Neural cell (in vitro differentiated cells): ENCODE data around the gene PLCH1. TPM values are rescaled to one million over a fixed set of nuclear protein-coding genes. Genes with fewer than 3 reads are reported as not detected.

Experiments
- H2AFZ ChIP-seq: fragments of 200-600, 300-800 bp; sonication (generic), shearing (Covaris generic); 2 replicates; pipeline ENCODE4 v1.6.0; 2014; ENCODE audit warnings: low read depth, mild to moderate bottlenecking, antibody characterized with exemption, low read length, moderate library complexity
- H3F3A ChIP-seq: fragments of 200-600 bp; shearing (Covaris generic); 2 replicates; pipeline ENCODE4 v1.6.1; 2016; ENCODE audit warnings: mild to moderate bottlenecking, moderate library complexity, mixed read lengths, antibody characterized with exemption, low read length; ENCODE audit not compliant: insufficient read depth, poor library complexity, severe bottlenecking
- H3K27ac ChIP-seq: fragments of 200-600, 300-800 bp; sonication (generic), shearing (Covaris generic); 2 replicates; pipeline ENCODE4 v1.5.1; 2014; ENCODE audit warnings: mild to moderate bottlenecking, low read length, moderate library complexity
- H3K27me3 ChIP-seq: fragments of 300-800, 200-600 bp; sonication (generic), shearing (Covaris generic); 2 replicates; pipeline ENCODE4 v1.6.0; 2014; ENCODE audit warnings: mild to moderate bottlenecking, low read depth, low read length, moderate library complexity; ENCODE audit not compliant: insufficient read depth
- H3K36me3 ChIP-seq: fragments of 300-800, 200-600 bp; sonication (generic), shearing (Covaris generic); 2 replicates; pipeline ENCODE4 v1.5.1; 2014; ENCODE audit warnings: mild to moderate bottlenecking, antibody characterized with exemption, low read length, moderate library complexity; ENCODE audit not compliant: insufficient read depth
- H3K4me2 ChIP-seq: fragments of 300-800, 200-600 bp; sonication (generic), shearing (Covaris generic); 2 replicates; pipeline ENCODE4 v1.6.0; 2014; ENCODE audit warnings: mild to moderate bottlenecking, low read length
- H3K4me3 ChIP-seq: fragments of 300-800, 200-600 bp; sonication (generic), shearing (Covaris generic); 2 replicates; pipeline ENCODE4 v1.5.1; 2014; ENCODE audit warnings: mild to moderate bottlenecking, low read length, moderate library complexity
- H3K79me2 ChIP-seq: fragments of 200-600 bp; shearing (Covaris generic); replicated peaks from 2 replicates; pipeline ENCODE4 v1.6.0; 2014; ENCODE audit warnings: mild to moderate bottlenecking, low read length, moderate library complexity; ENCODE audit not compliant: insufficient read depth
- H3K9ac ChIP-seq: fragments of 300-800, 200-600 bp; sonication (generic), shearing (Covaris generic); 2 replicates; pipeline ENCODE4 v1.6.1; 2016; ENCODE audit warnings: mild to moderate bottlenecking, low read length, mixed read lengths
- H3K9me2 ChIP-seq: fragments of 200-600 bp; shearing (Covaris generic); 2 replicates; pipeline ENCODE4 v1.6.1; 2016; ENCODE audit warnings: mild to moderate bottlenecking, low read length, mixed read lengths; ENCODE audit not compliant: insufficient read depth
- H3K9me3 ChIP-seq: fragments of 200-600, 300-800 bp; sonication (generic), shearing (Covaris generic); 2 replicates; pipeline ENCODE4 v1.6.1; 2016; ENCODE audit warnings: mild to moderate bottlenecking, mixed run types, low read length, moderate library complexity, mixed read lengths
- H4K20me1 ChIP-seq: fragments of 200-600 bp; shearing (Covaris generic); 2 replicates; pipeline ENCODE4 v1.6.1; 2016; ENCODE audit warnings: mild to moderate bottlenecking, mixed run types; ENCODE audit not compliant: insufficient read depth
- EP300 ChIP-seq: fragments of 450-650 bp; conservative IDR thresholded peaks from 2 replicates; pipeline ENCODE4 v1.6.1; 2014; ENCODE audit warnings: antibody characterized with exemption, mild to moderate bottlenecking, moderate library complexity; ENCODE audit not compliant: poor library complexity, severe bottlenecking
- EZH2 ChIP-seq: fragments of 200-600, 300-800 bp; shearing (Covaris generic), sonication (generic); IDR thresholded peaks from 2 replicates; pipeline ENCODE4 v1.6.1; 2014; ENCODE audit warnings: antibody characterized with exemption, low read length, borderline replicate concordance, mild to moderate bottlenecking; ENCODE audit not compliant: insufficient read depth, poor library complexity, severe bottlenecking
- MXI1 ChIP-seq: fragments of 450-650 bp; conservative IDR thresholded peaks from 2 replicates; pipeline ENCODE4 v1.6.1; 2014; ENCODE audit warnings: antibody characterized with exemption, mild to moderate bottlenecking; ENCODE audit not compliant: poor library complexity, severe bottlenecking
- POLR2AphosphoS5 ChIP-seq: IDR thresholded peaks from 2 replicates; pipeline ENCODE4 v1.6.1; 2012
- RAD21 ChIP-seq: fragments of 450-650 bp; conservative IDR thresholded peaks from 2 replicates; pipeline ENCODE4 v1.6.1; 2014; ENCODE audit warnings: antibody characterized with exemption, mild to moderate bottlenecking, moderate library complexity
- SMC3 ChIP-seq: fragments of 450-650 bp; conservative IDR thresholded peaks from 2 replicates; pipeline ENCODE4 v1.6.1; 2014; ENCODE audit warnings: antibody characterized with exemption, mild to moderate bottlenecking, moderate library complexity; ENCODE audit not compliant: poor library complexity
- TAF1 ChIP-seq: IDR thresholded peaks from 2 replicates; pipeline ENCODE4 v1.6.1; 2012; ENCODE audit warnings: low read depth
- polyA plus RNA-seq: library from polyadenylated mRNA; depleted of rRNA; stranded (reverse); fragments of >200 nt; gene quantifications from 2 replicates; pipeline ENCODE4 v1.2.3, GENCODE V29; 2014
- TF ChIP-seq, protein P1 (sequence below): IDR thresholded peaks from 2 replicates; pipeline ENCODE4 v1.6.1; 2012; ENCODE audit warnings: borderline replicate concordance
- TF ChIP-seq, protein P2 (sequence below): fragments of 450-650 bp; IDR thresholded peaks from 2 replicates; pipeline ENCODE4 v1.5.1; 2014; ENCODE audit warnings: antibody characterized with exemption, mild to moderate bottlenecking, moderate library complexity; ENCODE audit not compliant: poor library complexity, severe bottlenecking

Gene PLCH1
- polyA plus RNA-seq, 1 donor from 2014 or later, result 13.5 TPM

DNA sequence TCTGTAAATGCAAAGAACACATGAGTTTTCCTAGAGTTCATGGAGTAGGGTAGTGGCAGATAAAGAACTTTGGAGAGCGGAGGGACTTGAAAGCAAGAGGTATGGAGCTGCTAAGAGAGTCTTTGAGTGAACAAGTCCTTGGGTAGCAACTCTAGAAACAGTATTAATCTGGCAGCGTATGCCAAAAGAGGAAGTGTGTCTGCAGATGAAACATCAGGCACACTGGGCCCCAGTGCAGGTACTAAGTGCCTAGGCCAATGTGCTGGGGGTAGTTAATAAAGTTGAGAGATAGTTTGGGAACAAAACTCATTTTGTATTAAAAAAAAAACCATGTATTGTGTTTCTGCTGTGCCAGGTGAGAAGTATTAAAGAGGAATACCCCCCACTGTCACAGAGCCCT is 228.4 kb downstream of the PLCH1 start:
- H3K9ac ChIP-seq, result no peak overlapping the region
- no peaks in the 10 kb centered on the region for H3K9me3 ChIP-seq
- no peaks in the 10 kb centered on the region for H3K27me3 ChIP-seq
- H4K20me1 ChIP-seq, result no peaks in the 10 kb centered on the region
- no peaks in the 10 kb centered on the region for H3K9me2 ChIP-seq
- H3F3A ChIP-seq, result no peaks in the 10 kb centered on the region
- no peak overlapping the region for H3K4me3 ChIP-seq
- H3K36me3 ChIP-seq, result peaks cover 6% of the 10 kb centered on the region
- TF ChIP-seq MXI1, result no peak
- TF ChIP-seq SMC3, result no peak
- TF ChIP-seq RAD21, result no peak
- TF ChIP-seq TAF1, result no peak
- TF ChIP-seq, protein P1, sequence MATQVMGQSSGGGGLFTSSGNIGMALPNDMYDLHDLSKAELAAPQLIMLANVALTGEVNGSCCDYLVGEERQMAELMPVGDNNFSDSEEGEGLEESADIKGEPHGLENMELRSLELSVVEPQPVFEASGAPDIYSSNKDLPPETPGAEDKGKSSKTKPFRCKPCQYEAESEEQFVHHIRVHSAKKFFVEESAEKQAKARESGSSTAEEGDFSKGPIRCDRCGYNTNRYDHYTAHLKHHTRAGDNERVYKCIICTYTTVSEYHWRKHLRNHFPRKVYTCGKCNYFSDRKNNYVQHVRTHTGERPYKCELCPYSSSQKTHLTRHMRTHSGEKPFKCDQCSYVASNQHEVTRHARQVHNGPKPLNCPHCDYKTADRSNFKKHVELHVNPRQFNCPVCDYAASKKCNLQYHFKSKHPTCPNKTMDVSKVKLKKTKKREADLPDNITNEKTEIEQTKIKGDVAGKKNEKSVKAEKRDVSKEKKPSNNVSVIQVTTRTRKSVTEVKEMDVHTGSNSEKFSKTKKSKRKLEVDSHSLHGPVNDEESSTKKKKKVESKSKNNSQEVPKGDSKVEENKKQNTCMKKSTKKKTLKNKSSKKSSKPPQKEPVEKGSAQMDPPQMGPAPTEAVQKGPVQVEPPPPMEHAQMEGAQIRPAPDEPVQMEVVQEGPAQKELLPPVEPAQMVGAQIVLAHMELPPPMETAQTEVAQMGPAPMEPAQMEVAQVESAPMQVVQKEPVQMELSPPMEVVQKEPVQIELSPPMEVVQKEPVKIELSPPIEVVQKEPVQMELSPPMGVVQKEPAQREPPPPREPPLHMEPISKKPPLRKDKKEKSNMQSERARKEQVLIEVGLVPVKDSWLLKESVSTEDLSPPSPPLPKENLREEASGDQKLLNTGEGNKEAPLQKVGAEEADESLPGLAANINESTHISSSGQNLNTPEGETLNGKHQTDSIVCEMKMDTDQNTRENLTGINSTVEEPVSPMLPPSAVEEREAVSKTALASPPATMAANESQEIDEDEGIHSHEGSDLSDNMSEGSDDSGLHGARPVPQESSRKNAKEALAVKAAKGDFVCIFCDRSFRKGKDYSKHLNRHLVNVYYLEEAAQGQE, result no peak
- TF ChIP-seq EP300, result no peak
- TF ChIP-seq, protein P2, sequence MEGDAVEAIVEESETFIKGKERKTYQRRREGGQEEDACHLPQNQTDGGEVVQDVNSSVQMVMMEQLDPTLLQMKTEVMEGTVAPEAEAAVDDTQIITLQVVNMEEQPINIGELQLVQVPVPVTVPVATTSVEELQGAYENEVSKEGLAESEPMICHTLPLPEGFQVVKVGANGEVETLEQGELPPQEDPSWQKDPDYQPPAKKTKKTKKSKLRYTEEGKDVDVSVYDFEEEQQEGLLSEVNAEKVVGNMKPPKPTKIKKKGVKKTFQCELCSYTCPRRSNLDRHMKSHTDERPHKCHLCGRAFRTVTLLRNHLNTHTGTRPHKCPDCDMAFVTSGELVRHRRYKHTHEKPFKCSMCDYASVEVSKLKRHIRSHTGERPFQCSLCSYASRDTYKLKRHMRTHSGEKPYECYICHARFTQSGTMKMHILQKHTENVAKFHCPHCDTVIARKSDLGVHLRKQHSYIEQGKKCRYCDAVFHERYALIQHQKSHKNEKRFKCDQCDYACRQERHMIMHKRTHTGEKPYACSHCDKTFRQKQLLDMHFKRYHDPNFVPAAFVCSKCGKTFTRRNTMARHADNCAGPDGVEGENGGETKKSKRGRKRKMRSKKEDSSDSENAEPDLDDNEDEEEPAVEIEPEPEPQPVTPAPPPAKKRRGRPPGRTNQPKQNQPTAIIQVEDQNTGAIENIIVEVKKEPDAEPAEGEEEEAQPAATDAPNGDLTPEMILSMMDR, result no peak
- TF ChIP-seq POLR2AphosphoS5, result no peak
- TF ChIP-seq EZH2, result no peak
- no peaks in the 10 kb centered on the region for H3K79me2 ChIP-seq
- no peak overlapping the region for H3K27ac ChIP-seq
- no peak overlapping the region for H3K4me2 ChIP-seq
- no peak overlapping the region for H2AFZ ChIP-seq

DNA sequence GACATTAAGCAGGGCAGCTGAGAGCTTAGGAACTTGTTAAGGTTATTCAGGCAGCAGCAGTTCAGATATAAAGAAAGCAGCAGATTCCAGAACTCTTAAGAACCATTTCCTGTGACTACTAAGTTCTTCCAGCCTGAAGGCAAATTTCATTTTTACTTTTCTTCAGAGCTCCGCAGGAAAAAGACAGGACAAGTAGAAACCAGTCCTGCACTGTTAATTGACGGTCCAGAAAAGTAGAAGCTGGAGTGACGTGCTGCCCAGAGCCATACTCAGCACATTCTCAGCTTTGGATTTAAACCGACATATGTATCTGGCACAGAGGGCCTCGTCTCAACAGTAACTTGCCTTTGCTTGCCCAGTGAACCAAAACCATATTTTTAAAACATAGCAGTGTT is 232.0 kb downstream of the PLCH1 start:
- no peak overlapping the region for H3K9ac ChIP-seq
- H3K4me2 ChIP-seq, result no peak overlapping the region
- no peaks in the 10 kb centered on the region for H3K79me2 ChIP-seq
- no peak for TF ChIP-seq EP300
- TF ChIP-seq, protein P2, result no peak
- TF ChIP-seq, protein P1, result no peak
- no peak overlapping the region for H2AFZ ChIP-seq
- H3K9me3 ChIP-seq, result no peaks in the 10 kb centered on the region
- H3K27me3 ChIP-seq, result no peaks in the 10 kb centered on the region
- no peak overlapping the region for H3K4me3 ChIP-seq
- no peaks in the 10 kb centered on the region for H3F3A ChIP-seq
- H4K20me1 ChIP-seq, result no peaks in the 10 kb centered on the region
- no peak overlapping the region for H3K27ac ChIP-seq
- H3K36me3 ChIP-seq, result peaks cover 6% of the 10 kb centered on the region
- no peaks in the 10 kb centered on the region for H3K9me2 ChIP-seq
